Kidney capillary endothelial cell (primary cell): ENCODE data around the gene NKD1.
"Not testable (repeated sequence)": the region's sequence is repeated elsewhere in the genome, so short reads cannot be mapped to it uniquely, and the experiment has no call there.

Experiments
- DNase-seq: peaks from one replicate; pipeline ENCODE4 v3.0.0-alpha.2; 2018; ENCODE audit warnings: low spot score

NKD1 gene

GRCh38 chr16:50548125-50548908 lies at the start of gene NKD1:
Gene NKD1 (plus strand): TSS chr16:50548396. CDS start chr16:50548554, 158 bp downstream.
- peak; percentile 24 for DNase-seq

- no peak for DNase-seq
Observed at GRCh38 chr16:50498431-50499155, 49.6 kb upstream of the NKD1 start.

- no peak for DNase-seq
Observed at GRCh38 chr16:50499254-50499653, 48.9 kb upstream of the NKD1 start.

- DNase-seq: no peak
Observed at GRCh38 chr16:50500171-50500874, 47.9 kb upstream of the NKD1 start.

DNA sequence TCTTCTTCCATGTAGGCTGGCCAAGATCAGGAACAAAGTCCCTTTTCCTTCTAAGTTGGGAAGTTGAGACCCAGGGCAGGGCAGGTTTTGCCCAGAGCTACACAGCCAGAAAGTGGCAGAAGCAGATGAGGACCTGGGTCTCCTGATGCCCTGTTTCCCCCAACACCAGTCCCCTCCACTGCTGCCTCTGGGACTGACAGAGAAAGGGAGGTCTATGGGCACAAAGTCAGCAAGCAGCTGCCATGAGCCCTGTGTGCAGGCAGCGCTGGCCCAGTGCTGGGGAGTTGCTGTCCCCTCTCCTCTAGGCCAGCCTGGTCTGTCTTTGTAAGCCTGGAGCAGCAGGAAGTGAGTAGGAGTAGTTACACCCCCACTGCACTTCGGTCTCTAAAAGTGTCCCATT lies 46.9 kb upstream of the NKD1 start:
- DNase-seq: no peak

- no peak for DNase-seq
Observed at GRCh38 chr16:50501986-50502615, 46.1 kb upstream of the NKD1 start.

DNA sequence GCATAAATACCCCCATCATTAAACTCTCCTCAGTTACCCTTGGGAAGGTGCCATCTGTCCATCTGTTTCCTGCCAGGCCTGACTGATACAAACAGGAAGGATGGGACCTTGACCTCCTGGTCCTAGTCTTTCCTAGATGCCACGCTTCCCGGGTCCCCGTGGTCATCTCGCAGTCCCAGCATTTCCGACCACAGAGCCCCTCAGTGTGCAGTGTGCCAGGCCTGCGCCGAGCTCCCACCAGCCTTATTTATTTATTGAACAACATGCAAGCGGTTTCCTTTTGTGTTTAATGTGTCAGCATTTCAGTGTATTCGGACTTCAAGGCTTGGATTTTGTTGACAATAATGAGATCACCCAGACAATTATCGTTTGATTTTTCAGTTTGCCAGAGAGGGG lies 45.6 kb upstream of the NKD1 start:
- peak; percentile 5 for DNase-seq

DNA sequence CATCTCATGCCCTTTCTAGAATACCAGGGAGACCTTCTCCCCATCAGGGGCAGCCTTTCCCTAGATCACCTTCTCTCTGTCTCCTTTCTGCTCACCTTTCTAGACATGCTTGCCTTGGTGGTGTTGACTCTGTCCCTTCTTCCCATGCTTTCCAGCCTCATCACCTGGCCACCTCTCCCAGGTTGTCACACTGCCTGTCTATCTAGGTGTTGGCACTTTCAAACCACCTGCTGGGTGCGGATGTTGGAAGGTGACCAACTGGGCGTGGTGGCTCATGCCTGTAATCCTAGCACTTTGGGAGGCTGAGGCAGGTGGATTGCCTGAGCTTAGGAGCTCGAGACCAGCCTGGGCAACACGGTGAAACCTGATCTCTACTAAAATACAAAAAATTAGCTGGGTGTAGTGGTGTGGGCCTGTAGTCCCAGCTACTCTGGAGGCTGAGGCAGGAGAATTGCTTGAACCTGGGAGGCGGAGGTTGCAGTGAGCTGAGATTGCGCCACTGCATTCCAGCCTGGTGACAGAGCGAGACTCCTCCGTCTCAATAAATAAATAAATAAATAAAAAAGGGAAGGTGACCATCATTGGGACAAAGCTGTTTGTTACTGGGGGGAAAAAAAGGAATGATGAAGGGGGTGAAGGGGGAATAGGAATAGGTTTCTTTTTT lies 44.2 kb upstream of the NKD1 start:
- not testable (repeated sequence) for DNase-seq

GRCh38 chr16:50505115-50505514 lies 43.1 kb upstream of the NKD1 start:
- DNase-seq: no peak

DNA sequence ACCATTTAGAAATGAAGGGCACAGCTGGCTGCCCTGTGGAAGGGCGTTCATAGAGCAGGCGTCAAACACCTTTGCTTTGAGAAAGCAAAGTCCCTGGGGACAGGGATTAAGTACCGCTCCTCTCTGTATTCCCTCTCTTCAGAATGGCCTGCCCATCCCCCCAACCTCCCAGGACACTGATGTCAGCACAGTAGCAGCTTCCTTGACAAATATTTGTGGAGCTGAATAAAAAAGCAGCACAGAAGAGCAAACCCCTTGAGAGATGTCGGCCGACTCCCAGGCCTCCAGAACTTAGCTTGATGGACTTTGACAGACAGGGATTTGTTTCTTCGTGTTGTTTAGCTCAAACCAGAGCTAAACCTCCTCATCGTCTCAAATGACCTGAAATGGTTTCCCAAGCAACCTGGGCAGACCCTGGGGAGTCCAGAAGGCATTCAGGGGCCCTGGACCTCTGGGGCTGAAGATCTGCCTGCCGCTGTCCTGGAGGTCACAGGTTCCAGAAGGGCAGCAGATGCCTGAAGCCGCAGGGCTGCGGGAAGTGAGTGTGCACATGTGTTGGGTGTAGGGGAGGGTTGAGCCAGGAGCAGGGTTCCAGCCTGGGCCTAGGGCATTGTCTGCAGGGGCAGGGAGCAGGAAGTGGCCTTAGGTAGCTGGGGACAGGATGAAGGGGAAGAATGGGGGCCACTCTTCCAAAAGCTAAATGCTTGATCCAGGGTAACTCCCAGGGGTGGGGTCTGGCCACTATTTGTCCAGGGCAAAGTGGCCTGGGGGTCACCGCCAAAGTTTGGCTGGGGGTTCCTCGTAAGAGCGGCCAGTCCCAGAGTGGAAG lies 42.3 kb upstream of the NKD1 start:
- no peak for DNase-seq

GRCh38 chr16:50506543-50506937 lies 41.7 kb upstream of the NKD1 start:
- DNase-seq: no peak

DNA sequence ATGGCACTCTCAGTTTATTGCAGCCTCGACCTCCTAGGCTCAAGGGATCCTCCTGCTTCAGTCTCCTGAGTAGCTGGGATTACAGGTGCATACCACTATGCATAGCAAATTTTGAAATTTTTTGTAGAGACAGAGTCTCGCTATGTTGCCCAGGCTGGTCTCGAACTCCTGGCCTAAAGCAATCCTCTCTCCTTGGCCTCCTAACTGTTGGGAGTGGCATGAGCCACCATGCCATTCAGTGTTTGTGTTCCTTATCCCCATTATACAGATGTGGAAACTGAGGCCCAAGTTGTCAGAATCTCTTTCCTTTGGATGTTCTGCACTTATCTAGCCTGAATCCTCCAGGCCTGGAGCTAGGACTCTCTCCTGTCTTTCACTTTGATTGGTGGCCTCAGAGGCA lies 40.8 kb upstream of the NKD1 start:
- no peak for DNase-seq

GRCh38 chr16:50509521-50510341 lies 38.5 kb upstream of the NKD1 start:
- peak; percentile 21 for DNase-seq

DNA sequence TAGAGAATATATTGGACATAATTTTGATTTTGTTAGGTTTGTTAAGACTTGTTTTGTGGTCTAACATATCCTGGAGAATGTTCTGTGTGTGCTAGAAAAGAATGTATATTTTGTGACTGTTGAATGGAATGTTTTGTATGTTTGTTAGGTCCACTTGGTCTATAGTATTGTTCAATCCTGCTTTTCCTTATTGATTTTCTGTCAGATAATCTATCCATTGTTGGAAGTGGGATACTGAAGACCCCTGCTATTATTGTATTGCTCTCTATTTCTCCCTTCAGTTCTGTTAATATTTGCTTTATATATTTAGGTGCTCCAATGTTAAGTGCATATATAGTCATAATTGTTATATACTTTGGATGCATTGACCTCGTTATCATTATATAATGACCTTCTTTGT lies 33.0 kb upstream of the NKD1 start:
- DNase-seq: no peak

- no peak for DNase-seq
Observed at GRCh38 chr16:50516401-50516800, 31.8 kb upstream of the NKD1 start.

GRCh38 chr16:50516890-50517289 lies 31.3 kb upstream of the NKD1 start:
- no peak for DNase-seq

DNA sequence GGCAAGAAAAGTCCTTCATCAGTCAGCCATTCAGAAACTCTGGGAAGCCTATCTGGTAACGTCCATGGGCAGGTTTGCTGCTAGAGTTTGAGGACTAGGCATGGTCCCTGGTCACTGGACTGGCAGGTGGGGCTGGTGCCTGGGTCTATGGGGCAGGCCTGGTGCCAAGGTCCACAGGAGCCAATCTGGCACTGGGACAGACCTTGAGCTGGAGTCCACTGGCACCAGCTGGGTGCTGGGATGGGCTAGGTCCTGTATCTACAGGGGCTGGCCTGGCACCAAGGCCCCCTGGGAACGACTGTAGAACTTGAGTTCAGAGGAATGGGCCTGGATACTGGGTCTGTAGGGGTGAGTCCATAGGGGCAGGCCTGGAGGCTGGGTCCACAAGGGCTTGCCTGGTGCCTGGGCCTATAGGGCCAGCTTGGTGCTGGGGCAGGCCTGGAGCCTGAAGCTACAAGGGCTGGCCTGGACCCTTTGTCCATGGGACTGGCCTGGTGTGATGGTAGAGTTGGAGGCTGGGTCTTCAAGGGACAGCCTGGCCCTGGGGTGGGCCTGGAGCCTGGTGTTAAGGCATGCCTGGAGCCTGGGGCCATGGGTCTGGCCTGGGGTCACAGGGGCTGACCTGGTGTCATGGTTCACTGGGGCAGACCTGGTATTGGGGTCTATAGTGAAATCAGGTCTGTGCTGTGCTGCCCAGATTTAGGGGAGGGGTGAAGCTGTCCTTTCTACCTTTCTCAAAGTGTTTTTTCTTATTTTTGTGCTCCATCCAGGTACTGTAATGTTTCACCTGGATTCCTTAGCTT lies 30.5 kb upstream of the NKD1 start:
- DNase-seq: no peak

- no peak for DNase-seq
Observed at GRCh38 chr16:50519001-50519400, 29.2 kb upstream of the NKD1 start.

DNA sequence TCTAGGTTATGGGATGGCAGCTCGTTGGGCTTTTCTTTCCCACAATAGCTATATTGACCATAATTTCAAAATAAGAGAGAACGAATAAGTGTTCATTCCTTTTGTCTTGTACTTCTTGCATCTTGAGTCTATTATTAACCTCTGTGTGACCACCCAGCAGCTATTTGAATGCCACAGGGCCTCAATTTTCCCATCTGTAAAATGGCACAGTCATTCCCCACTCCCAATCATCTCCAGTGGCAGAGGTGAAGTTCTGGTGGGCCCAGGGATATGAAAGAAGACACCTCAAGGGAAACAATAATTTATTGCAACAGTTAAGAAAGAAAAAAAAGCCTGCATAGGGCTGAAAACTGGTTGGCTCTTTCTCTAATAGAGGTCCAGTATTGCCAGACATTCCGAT lies 28.6 kb upstream of the NKD1 start:
- DNase-seq: no peak
